LoVo (cell line): ENCODE data around the gene UBA3.

Source experiments
- DNase-seq: peaks from one replicate; pipeline ENCODE4 v3.0.0-alpha.2; 2016; ENCODE audit warnings: low spot score

UBA3 gene

DNA sequence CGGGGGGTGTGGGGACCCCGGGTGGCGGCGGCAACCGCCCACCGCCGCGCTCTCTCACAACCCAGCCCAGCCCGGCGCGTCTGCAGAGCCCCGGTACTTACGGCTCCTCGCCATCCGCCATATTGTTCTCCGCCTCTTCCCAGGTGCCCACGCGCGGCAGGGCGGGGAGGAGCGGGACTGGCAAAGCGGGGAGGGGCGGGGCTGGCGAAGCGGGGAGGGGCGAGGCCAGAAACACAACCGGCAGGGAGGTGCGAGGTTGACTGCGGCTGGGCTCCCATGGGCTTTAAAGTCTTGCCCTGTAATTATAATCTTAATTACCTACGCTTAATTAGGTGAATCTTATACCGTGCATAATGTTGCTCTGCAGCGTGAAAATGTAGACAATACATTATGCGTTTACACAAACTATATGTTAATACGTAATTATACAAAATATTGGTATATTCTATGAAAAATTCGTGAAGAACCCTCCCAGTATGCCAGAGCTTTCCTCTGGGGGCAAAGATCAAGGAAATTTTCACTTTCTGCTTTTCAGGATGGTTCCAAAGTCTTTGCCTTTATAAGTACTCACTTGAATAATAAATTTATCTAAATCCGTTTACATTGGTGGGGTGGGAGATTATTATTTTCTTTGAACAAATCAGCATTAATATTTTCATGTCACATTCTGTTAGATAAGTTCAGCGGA, at the start of gene UBA3:
Gene UBA3 (minus strand): TSS at position 133 of the 688 bp plus-strand sequence. CDS start 12 bp downstream, at position 121.
- DNase-seq: peak; percentile 87

DNA sequence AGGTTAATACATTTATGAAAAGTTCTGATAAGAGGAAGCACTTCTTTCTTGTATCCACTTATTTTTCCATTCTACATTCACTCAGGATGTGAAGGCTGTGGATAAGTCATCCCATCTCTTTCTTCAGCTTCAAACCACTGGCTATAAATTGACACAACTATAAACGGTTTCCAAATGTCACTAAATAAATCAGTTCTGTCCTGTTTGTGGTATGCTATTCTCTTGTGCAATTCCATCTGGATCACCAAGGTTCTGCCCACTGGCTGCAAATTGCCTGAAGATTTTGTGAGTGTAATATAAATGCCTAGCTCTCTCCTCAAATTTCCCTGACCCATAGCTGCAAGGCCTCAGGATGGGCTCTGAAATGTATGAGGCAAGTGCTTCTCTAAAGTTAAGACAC, 49.4 kb upstream of the UBA3 start:
- no peak for DNase-seq

GRCh38 chr3:69128509-69128908, 48.3 kb upstream of the UBA3 start:
- DNase-seq: no peak

DNA sequence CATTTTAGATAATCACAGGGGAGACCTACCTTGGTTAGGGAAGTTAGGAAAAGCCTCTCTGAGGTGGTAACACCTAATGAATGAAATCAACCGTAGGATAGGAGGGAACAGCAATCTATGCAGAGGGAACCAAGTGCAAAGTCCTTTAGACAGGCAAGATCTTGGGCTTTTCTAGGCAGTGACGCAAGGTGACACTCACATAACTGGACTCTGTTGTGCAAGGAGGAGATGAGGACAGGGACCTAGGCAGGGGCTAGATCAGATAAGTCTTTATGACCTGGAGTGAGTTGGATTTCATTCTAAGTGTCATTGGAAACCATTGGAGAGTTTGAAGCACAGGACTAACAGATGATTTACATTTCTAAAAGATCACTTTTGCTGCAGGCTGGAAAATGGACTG, 46.8 kb upstream of the UBA3 start:
- no peak for DNase-seq

DNA sequence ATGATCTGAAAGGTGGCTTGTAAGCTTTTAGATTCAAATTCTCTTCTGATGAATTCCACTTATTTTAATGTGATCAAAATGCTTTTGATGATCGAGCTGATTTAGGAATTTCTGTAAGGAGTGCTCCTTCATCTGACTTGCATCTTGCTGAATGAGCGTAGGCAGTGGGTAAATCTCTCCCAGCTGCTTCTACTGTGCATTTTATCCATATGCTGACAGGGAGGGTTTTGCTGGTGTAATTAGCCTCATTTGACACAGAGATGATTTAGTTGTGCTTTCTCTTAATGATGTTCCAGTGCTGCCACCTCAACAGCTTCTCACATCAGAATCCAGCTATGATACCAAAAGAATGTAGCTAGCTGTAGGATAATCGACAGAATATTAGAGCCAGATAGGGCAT, 46.1 kb upstream of the UBA3 start:
- DNase-seq: no peak

GRCh38 chr3:69122403-69122802, 42.2 kb upstream of the UBA3 start, which contains the start of gene LMOD3:
Gene LMOD3 (minus strand): TSS chr3:69122595. CDS start chr3:69122386, 209 bp downstream.
- DNase-seq: no peak

DNA sequence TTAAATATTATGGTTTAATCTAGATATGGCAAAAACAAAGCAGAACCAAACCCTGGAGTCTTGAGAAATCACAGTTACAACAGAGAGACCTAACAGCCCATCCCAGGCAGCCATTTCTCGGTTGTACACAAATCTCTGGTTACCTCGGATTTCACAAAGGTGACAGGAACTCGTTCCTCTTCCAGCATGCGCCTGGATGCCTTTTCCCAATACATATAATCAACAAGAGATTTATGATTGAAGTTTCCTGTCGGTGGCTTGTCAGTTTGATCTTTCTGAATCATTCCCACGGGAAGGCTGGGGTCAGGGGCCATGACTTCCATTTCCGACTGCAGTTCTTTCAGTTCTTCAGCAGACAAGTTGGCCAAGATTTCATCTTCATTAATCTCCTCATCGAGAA, 41.8 kb upstream of the UBA3 start:
- DNase-seq: no peak

DNA sequence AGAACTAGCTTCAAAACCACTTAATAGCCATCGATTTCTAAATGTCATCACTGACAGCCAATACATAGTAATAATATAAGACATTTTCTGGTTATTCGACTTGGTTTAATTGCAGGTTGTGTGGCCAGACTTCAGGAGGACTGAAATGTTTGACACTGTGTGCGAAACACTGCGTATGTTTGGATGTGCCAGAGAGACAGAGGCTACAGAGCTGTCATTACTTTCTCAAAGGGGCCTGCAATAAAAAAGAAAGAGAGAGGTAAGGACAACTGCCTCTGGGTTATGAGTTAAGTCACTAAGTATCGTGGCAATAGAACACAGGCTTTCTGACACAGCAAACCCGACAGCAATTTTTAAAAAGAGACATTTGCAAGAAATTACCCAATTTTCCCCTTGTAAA, 41.3 kb upstream of the UBA3 start:
- no peak for DNase-seq

GRCh38 chr3:69120879-69121464, 40.8 kb upstream of the UBA3 start:
- peak; percentile 75 for DNase-seq

DNA sequence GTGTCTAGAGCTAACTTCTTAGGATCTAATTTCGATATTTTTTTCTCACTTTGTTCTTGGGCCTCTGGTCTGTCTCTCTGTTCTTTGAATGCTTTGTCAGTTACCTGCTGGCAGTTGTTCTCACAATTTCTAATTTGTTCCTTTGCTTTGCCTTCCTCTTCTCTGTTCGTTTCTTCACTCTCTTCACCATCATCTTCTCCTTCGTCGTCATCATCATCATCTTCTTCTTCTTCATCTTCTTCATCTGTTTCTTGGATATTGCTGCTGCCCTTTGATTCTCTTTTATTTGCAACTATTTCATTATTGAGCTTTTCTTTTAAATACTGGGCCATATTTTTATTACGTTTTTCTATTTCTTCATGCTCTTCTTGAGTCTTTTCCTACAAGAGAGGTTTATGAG, 39.5 kb upstream of the UBA3 start:
- no peak for DNase-seq

GRCh38 chr3:69119138-69119537, 39.0 kb upstream of the UBA3 start:
- DNase-seq: no peak

- no peak for DNase-seq
These were observed 38.4 kb upstream of the UBA3 start for GRCh38 chr3:69118555-69118954.

DNA sequence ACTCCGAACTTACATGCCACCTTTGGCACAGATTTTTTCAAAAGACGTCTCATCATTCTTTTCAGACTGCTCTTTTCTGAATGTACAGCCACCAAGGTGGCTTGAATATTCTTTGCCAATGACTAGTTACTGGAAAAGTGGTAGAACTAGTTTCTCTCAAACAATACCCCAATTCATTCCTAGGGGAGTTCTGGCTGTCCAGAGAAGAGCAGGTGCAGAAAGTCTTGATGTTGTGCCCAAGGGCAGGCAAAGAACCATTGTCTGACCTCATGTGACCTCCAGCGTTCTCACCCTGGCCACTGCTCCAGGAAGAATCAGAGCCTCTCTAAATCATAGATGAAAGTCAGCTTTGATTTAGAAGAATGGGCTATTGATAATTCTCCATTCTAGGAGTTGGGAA, 36.7 kb upstream of the UBA3 start:
- peak; percentile 5 for DNase-seq

DNA sequence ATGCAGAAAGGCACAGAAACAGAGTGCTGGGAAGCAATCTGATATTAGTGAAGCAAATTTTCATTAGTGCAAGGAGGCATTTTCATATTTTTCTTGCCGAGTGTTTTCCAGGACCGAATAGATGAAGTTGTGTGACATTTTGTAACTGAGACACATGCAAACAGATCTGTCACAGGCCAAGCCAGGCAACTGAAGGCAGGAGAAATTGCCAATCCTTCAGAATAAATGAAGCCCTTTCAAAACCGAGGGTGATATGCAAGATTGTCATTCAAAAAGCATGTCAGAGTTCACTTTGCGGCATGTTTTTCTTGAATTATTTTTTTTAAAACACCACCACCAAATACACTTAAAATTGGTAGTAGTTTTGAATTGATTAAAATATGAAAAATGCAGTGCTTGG, 36.0 kb upstream of the UBA3 start:
- no peak for DNase-seq

DNA sequence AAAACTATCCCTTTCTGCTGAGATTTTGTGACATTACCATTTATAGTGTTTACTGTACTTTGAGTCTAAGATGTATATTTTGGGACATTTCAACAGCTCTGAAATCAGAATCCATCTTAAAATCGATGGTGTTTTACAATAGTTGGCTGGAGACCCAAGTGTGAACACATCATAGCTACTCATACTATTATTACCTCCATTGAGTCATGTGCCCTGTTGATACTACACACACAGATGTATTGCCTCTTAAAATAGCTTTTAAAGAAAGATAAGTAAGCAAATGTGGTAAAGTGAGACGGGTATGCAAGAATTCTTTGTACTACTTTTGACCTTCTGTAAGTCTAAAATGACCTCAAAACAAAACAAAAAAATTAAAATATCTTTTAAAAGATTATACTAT, 35.6 kb upstream of the UBA3 start:
- DNase-seq: no peak

DNA sequence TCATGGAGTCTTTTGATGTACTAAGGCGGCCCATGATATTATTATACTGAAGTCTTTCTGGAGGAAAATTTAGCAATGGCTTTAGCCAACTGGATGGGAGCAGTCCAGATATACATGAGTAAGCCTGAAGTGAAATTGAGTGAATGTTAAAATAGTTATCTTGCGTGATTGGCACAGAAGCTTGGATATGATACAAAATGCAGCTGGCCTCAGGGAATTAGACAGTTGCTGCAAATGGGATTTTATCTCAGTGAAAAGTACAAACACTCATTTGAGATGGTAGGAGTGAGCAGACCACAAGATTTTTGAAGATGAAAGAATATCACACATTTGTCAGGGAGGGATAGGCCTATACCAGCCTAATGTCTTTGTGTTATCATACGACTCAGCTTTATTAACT, 33.4 kb upstream of the UBA3 start:
- no peak for DNase-seq

- no peak for DNase-seq
These were observed 30.9 kb upstream of the UBA3 start for GRCh38 chr3:69110941-69111546.

DNA sequence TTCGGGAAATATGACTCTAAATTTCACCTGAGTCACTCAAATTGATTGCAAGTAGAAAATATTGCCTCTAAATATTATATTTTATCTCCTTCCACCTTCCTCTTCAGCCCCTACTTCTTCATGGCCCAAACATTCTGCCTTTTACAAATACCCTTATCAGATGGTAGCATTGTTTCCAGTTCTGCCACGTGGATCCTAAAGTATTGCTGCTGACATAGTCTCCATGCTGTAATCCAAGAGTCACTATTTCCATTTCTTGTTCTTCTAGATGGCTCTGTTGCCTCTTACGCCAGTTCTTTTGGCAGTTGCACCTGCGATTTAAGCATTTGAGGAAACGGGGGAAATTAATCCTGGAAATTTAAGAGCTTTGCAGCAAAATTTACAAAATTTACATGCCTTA, 28.6 kb upstream of the UBA3 start:
- DNase-seq: no peak

GRCh38 chr3:69107841-69108240, 27.7 kb upstream of the UBA3 start:
- no peak for DNase-seq

DNA sequence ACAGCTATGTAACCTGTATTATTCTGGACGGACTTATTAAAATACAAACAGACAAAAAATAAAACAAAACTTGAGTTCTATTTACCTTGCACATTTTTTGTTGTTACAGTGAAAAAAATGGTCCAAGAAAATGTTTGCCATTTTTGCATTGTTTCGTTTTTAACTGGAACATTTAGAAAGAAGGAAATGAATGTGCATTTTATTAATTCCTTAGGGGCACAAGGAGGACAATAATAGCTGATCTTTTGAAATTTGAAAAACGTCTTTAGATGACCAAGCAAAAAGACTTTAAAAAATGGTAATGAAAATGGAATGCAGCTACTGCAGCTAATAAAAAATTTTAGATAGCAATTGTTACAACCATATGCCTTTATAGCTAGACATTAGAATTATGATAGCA, 25.2 kb upstream of the UBA3 start:
- no peak for DNase-seq

DNA sequence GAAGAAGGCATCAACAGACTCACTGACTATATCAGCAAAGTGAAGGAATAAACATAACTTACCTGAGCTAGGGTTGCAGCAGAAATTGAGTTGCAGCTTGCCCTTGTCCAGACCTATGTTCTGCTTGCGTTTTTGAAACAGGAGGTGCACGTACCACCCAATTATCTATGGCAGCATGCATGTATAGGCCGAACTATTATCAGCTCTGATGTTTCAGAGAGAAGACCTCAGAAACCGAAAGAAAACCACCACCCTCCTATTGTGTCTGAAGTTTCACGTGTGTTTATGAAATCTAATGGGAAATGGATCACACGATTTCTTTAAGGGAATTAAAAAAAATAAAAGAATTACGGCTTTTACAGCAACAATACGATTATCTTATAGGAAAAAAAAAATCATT, 24.4 kb upstream of the UBA3 start:
- no peak for DNase-seq

GRCh38 chr3:69103123-69103522, 23.0 kb upstream of the UBA3 start:
- DNase-seq: no peak

- DNase-seq: no peak
These were observed 22.2 kb upstream of the UBA3 start for GRCh38 chr3:69102384-69102783.

GRCh38 chr3:69099576-69099975, 19.4 kb upstream of the UBA3 start:
- DNase-seq: no peak
